CD4-positive, alpha-beta memory T cell (primary cell): Measurements from ENCODE around the gene RASGRP2. TPM values are rescaled to one million over a fixed set of nuclear protein-coding genes. Genes with fewer than 3 reads are reported as not detected.

Experiments used
- CTCF ChIA-PET: fragments of 350-600 bp; sonication (Branson Sonifier 250); formaldehyde crosslinking; loops from one replicate; lab custom pipeline; 2021; ENCODE audit warnings: inconsistent platforms; ENCODE audit not compliant: partially characterized antibody; lab: Charles Lee
- POLR2A ChIA-PET: fragments of 350-600 bp; sonication (Branson Sonifier 250); formaldehyde crosslinking; loops from one replicate; lab custom pipeline; 2021; ENCODE audit not compliant: partially characterized antibody; lab: Charles Lee
- DNase-seq, 5 donors: peaks; one replicate each; pipeline versions ENCODE4 v3.0.0 to v3.0.0-alpha.2; 2020 to 2022; ENCODE audit warnings: mixed read lengths in 1 of 5
- H3K27ac ChIP-seq: one replicate; pipeline ENCODE4 v1.7.0; 2013; ENCODE audit warnings: low read depth, low read length
- H3K27me3 ChIP-seq: 2 replicates; pipeline ENCODE4 v1.7.0; 2013; ENCODE audit warnings: mild to moderate bottlenecking, low read length, moderate library complexity; ENCODE audit not compliant: insufficient read depth
- H3K36me3 ChIP-seq: 2 replicates; pipeline ENCODE4 v1.7.0; 2013; ENCODE audit warnings: mild to moderate bottlenecking, low read length, moderate library complexity; ENCODE audit not compliant: insufficient read depth
- H3K4me1 ChIP-seq: 2 replicates; pipeline ENCODE4 v1.7.0; 2013; ENCODE audit warnings: mild to moderate bottlenecking, low read length, moderate library complexity; ENCODE audit not compliant: insufficient read depth
- H3K4me3 ChIP-seq, 2 donors: one replicate each; pipeline ENCODE4 v1.7.0; 2013; ENCODE audit warnings: low read length in 2 of 2, mild to moderate bottlenecking in 1 of 2
- H3K9me3 ChIP-seq, 2 donors: one replicate each; pipeline ENCODE4 v1.7.0; 2013; ENCODE audit warnings: low read length in 2 of 2, control low read depth in 1 of 2; ENCODE audit not compliant: control insufficient read depth in 1 of 2
- H3K27ac Mint-ChIP-seq, 7 donors: one replicate each; pipeline ENCODE4 v1.8.0; 2020 to 2021; ENCODE audit warnings: mixed read lengths in 7 of 7, mild to moderate bottlenecking in 6 of 7, inconsistent platforms in 3 of 7, moderate library complexity in 3 of 7
- H3K27me3 Mint-ChIP-seq, 2 donors: one replicate each; pipeline ENCODE4 v1.8.0; 2020 to 2021; ENCODE audit warnings: mixed read lengths in 2 of 2
- H3K36me3 Mint-ChIP-seq, 2 donors: one replicate each; pipeline ENCODE4 v1.8.0; 2020 to 2021; ENCODE audit warnings: mixed read lengths in 2 of 2, inconsistent platforms in 1 of 2, mild to moderate bottlenecking in 1 of 2
- H3K4me1 Mint-ChIP-seq, 4 donors: one replicate each; pipeline ENCODE4 v1.8.0; 2020 to 2021; ENCODE audit warnings: mixed read lengths in 4 of 4, mild to moderate bottlenecking in 1 of 4
- H3K4me3 Mint-ChIP-seq, 8 donors: one replicate each; pipeline ENCODE4 v1.8.0; 2020 to 2021; ENCODE audit warnings: mixed read lengths in 8 of 8, mild to moderate bottlenecking in 7 of 8, moderate library complexity in 6 of 8, inconsistent platforms in 3 of 8
- H3K9me3 Mint-ChIP-seq, 8 donors: one replicate each; pipeline ENCODE4 v1.8.0; 2020 to 2021; ENCODE audit warnings: mixed read lengths in 8 of 8, mild to moderate bottlenecking in 5 of 8, inconsistent platforms in 3 of 8, moderate library complexity in 1 of 8
- intact Hi-C: fragments of 100-400 bp; cut with micrococcal nuclease; formaldehyde crosslinking; loops from one replicate; pipeline ENCODE4 v1.15.1; 2023
- polyA plus RNA-seq, 2 donors: library from polyadenylated mRNA; unstranded; fragments of 300-500 nt; fragmentation: Illumina TruSeq; gene quantifications; one replicate each; pipeline ENCODE4 v1.2.3, GENCODE V29; 2021
- total RNA-seq, 2 experiments: library from RNA; stranded (reverse); gene quantifications; one replicate each; pipeline ENCODE4 v1.2.3, GENCODE V29; 2021

The RASGRP2 gene
- total and polyA plus RNA-seq, 4 experiments from 2014 or later: 177 to 463 (median 324) TPM

- Histone ChIP-seq H3K4me3 (no peak overlapping the region), H3K4me1 (no peaks in the 10 kb centered on the region), H3K27ac (no peak overlapping the region), H3K27me3 (peaks cover 35% of the 10 kb centered on the region), H3K9me3 (no peaks in the 10 kb centered on the region), H3K36me3 (no peaks in the 10 kb centered on the region)
- Mint-ChIP-seq H3K27me3 (peaks cover 45 to 58% of the 10 kb centered on the region in 2 donors), H3K36me3 (no peaks in the 10 kb centered on the region), H3K4me3 (peak overlapping the region in 1 of 8 donors; percentile 35), H3K27ac (no peak overlapping the region), H3K4me1 (peaks cover 3 to 27% (median 12%) of the 10 kb centered on the region in 4 donors), H3K9me3 (no peaks in the 10 kb centered on the region)
- no peak for DNase-seq
- intact Hi-C loops: no loop called here
- ChIA-PET CTCF (interaction anchor here (1.0 kb wide), 1 partner anchor 28 kb away, joined by 3 read pairs; no protein-coding TSS in a partner anchor), POLR2A (interaction anchor here (1.0 kb wide), 1 partner anchor 26 kb away, joined by 3 read pairs; no protein-coding TSS in a partner anchor)
Observed at GRCh38 chr11:64716473-64717267, 27.3 kb downstream of the RASGRP2 start.

- Mint-ChIP-seq H3K4me1 (peaks cover 6 to 30% (median 14%) of the 10 kb centered on the region in 4 donors), H3K9me3 (no peaks in the 10 kb centered on the region), H3K27me3 (peaks cover 50 to 62% of the 10 kb centered on the region in 2 donors), H3K36me3 (no peaks in the 10 kb centered on the region), H3K27ac (no peak overlapping the region), H3K4me3 (peak overlapping the region in 1 of 8 donors; percentile 35)
- CTCF ChIA-PET: interaction anchor here (1.0 kb wide), 1 partner anchor 27 kb away, joined by 3 read pairs; no protein-coding TSS in a partner anchor
- POLR2A ChIA-PET: interaction anchor here (1.0 to 1.2 kb wide), 3 partner anchors 11 to 29 kb away, joined by 3 read pairs; no protein-coding TSS in a partner anchor
- no peak overlapping the region for H3K27ac ChIP-seq
- H3K4me1 ChIP-seq: no peaks in the 10 kb centered on the region
- H3K9me3 ChIP-seq: no peaks in the 10 kb centered on the region
- no peak overlapping the region for H3K4me3 ChIP-seq
- intact Hi-C loops: no loop called here
- H3K27me3 ChIP-seq: peaks cover 38% of the 10 kb centered on the region
- no peaks in the 10 kb centered on the region for H3K36me3 ChIP-seq
- peak in 1 of 5 donors; percentile 20 for DNase-seq
Observed at GRCh38 chr11:64715756-64716472, 28.0 kb downstream of the RASGRP2 start.

GRCh38 chr11:64715110-64715509, 28.8 kb downstream of the RASGRP2 start:
- CTCF ChIA-PET: no interaction called here
- H3K9me3 Mint-ChIP-seq: no peaks in the 10 kb centered on the region

GRCh38 chr11:64714666-64715065, 29.3 kb downstream of the RASGRP2 start:
- Histone ChIP-seq H3K36me3 (no peaks in the 10 kb centered on the region), H3K9me3 (no peaks in the 10 kb centered on the region), H3K27ac (no peak overlapping the region), H3K27me3 (peaks cover 47% of the 10 kb centered on the region), H3K4me3 (no peak overlapping the region), H3K4me1 (no peaks in the 10 kb centered on the region)
- CTCF ChIA-PET: no interaction called here
- peak overlapping the region in 2 of 8 donors; percentile 47 to 54 for H3K4me3 Mint-ChIP-seq
- POLR2A ChIA-PET: interaction anchor here (0.6 to 1.2 kb wide), 3 partner anchors 10 to 60 kb away, joined by 3 read pairs; no protein-coding TSS in a partner anchor
- no peaks in the 10 kb centered on the region for H3K9me3 Mint-ChIP-seq
- H3K4me1 Mint-ChIP-seq: peaks cover 6 to 28% (median 15%) of the 10 kb centered on the region in 4 donors
- peaks cover 56 to 63% of the 10 kb centered on the region in 2 donors for H3K27me3 Mint-ChIP-seq
- no peak for DNase-seq
- intact Hi-C loops: no loop called here
- H3K27ac Mint-ChIP-seq: peak overlapping the region in 1 of 7 donors; percentile 10
- H3K36me3 Mint-ChIP-seq: no peaks in the 10 kb centered on the region

More at GRCh38 chr11:64715110-64715509, 28.8 kb downstream of the RASGRP2 start:
- H3K4me1 Mint-ChIP-seq: peaks cover 6 to 28% (median 15%) of the 10 kb centered on the region in 4 donors
- H3K27me3 ChIP-seq: peaks cover 46% of the 10 kb centered on the region
- no peak for DNase-seq
- intact Hi-C loops: no loop called here
- H3K4me1 ChIP-seq: no peaks in the 10 kb centered on the region
- no peak overlapping the region for H3K27ac ChIP-seq
- H3K27ac Mint-ChIP-seq: peak overlapping the region in 1 of 7 donors; percentile 10
- POLR2A ChIA-PET: interaction anchor here (0.6 to 1.2 kb wide), 3 partner anchors 11 to 60 kb away, joined by 3 read pairs; no protein-coding TSS in a partner anchor
- peak overlapping the region in 3 of 8 donors; percentile 29 to 77 (median 47) for H3K4me3 Mint-ChIP-seq
- no peaks in the 10 kb centered on the region for H3K9me3 ChIP-seq
- H3K36me3 ChIP-seq: no peaks in the 10 kb centered on the region
- no peak overlapping the region for H3K4me3 ChIP-seq
- peaks cover 53 to 64% of the 10 kb centered on the region in 2 donors for H3K27me3 Mint-ChIP-seq
- no peaks in the 10 kb centered on the region for H3K36me3 Mint-ChIP-seq

- intact Hi-C loops: no loop called here
- Mint-ChIP-seq H3K4me3 (peak overlapping the region in 6 of 8 donors; percentile 11 to 62 (median 58)), H3K27ac (peak overlapping the region in 1 of 7 donors; percentile 10), H3K4me1 (peaks cover 6 to 28% (median 15%) of the 10 kb centered on the region in 4 donors), H3K36me3 (no peaks in the 10 kb centered on the region), H3K27me3 (peaks cover 61 to 66% of the 10 kb centered on the region in 2 donors), H3K9me3 (no peaks in the 10 kb centered on the region)
- Histone ChIP-seq H3K4me1 (no peaks in the 10 kb centered on the region), H3K36me3 (no peaks in the 10 kb centered on the region), H3K27me3 (peaks cover 47% of the 10 kb centered on the region), H3K9me3 (no peaks in the 10 kb centered on the region), H3K4me3 (no peak overlapping the region), H3K27ac (no peak overlapping the region)
- ChIA-PET CTCF (interaction anchor here (1.1 kb wide), 1 partner anchor 26 kb away, joined by 3 read pairs; no protein-coding TSS in a partner anchor), POLR2A (interaction anchor here (1.0 kb wide), 1 partner anchor 130 kb away, joined by 3 read pairs; the partner anchor contains the start of gene CDC42BPG)
- DNase-seq: no peak
Observed at GRCh38 chr11:64713781-64714363, 30.1 kb downstream of the RASGRP2 start.

GRCh38 chr11:64713016-64713707, 30.8 kb downstream of the RASGRP2 start:
- no peaks in the 10 kb centered on the region for H3K9me3 ChIP-seq
- H3K4me3 ChIP-seq: no peak overlapping the region
- ChIA-PET CTCF (interaction anchor here (1.1 kb wide), 1 partner anchor 25 kb away, joined by 3 read pairs; no protein-coding TSS in a partner anchor), POLR2A (interaction anchor here (1.0 kb wide), 1 partner anchor 131 kb away, joined by 3 read pairs; the partner anchor contains the start of gene CDC42BPG)
- H3K4me1 Mint-ChIP-seq: peaks cover 6 to 28% (median 15%) of the 10 kb centered on the region in 4 donors
- H3K27me3 Mint-ChIP-seq: peaks cover 59 to 69% of the 10 kb centered on the region in 2 donors
- H3K27ac Mint-ChIP-seq: no peak overlapping the region
- intact Hi-C loops: no loop called here
- H3K27ac ChIP-seq: no peak overlapping the region
- H3K4me1 ChIP-seq: no peaks in the 10 kb centered on the region
- no peaks in the 10 kb centered on the region for H3K9me3 Mint-ChIP-seq
- peaks cover 47% of the 10 kb centered on the region for H3K27me3 ChIP-seq
- no peaks in the 10 kb centered on the region for H3K36me3 Mint-ChIP-seq
- H3K4me3 Mint-ChIP-seq: no peak overlapping the region
- no peaks in the 10 kb centered on the region for H3K36me3 ChIP-seq
- peak in 3 of 5 donors; percentile 18 to 28 (median 23) for DNase-seq
